KMS-11 (cell line): ENCODE measurements around the gene MAP4K3.

Experiments used
- H2AFZ ChIP-seq: fragments of 200-600 bp; sonication (generic); 2 replicates; pipeline ENCODE4 v1.6.1; 2016; ENCODE audit warnings: antibody characterized with exemption, mixed run types, low read depth
- H3K27ac ChIP-seq: fragments of 200-600 bp; sonication (generic); 2 replicates; pipeline ENCODE4 v1.6.1; 2016; ENCODE audit warnings: mild to moderate bottlenecking, mixed run types
- H3K27me3 ChIP-seq: fragments of 200-600 bp; sonication (generic); 2 replicates; pipeline ENCODE4 v1.6.1; 2017; ENCODE audit warnings: mild to moderate bottlenecking, low read depth, mixed run types, moderate library complexity; ENCODE audit not compliant: insufficient read depth
- H3K36me3 ChIP-seq: fragments of 200-600 bp; sonication (generic); 2 replicates; pipeline ENCODE4 v1.6.1; 2017; ENCODE audit warnings: mild to moderate bottlenecking, mixed run types; ENCODE audit not compliant: insufficient read depth
- H3K4me1 ChIP-seq: fragments of 200-600 bp; sonication (generic); 2 replicates; pipeline ENCODE4 v1.6.1; 2016; ENCODE audit warnings: mild to moderate bottlenecking, low read depth, mixed run types; ENCODE audit not compliant: poor library complexity, severe bottlenecking
- H3K4me2 ChIP-seq: fragments of 200-600 bp; sonication (generic); 2 replicates; pipeline ENCODE4 v1.7.0; 2016; ENCODE audit warnings: mild to moderate bottlenecking, mixed run types
- H3K4me3 ChIP-seq: fragments of 200-600 bp; sonication (generic); IDR thresholded peaks from 2 replicates; pipeline ENCODE4 v1.6.1; 2017; ENCODE audit warnings: low read depth, low read length, mixed read lengths; ENCODE audit not compliant: insufficient read depth
- H3K79me2 ChIP-seq: fragments of 200-600 bp; sonication (generic); 2 replicates; pipeline ENCODE4 v1.6.1; 2016; ENCODE audit warnings: low read depth, mixed run types; ENCODE audit not compliant: insufficient read depth
- H3K9ac ChIP-seq: fragments of 200-600 bp; sonication (generic); 2 replicates; pipeline ENCODE4 v1.6.1; 2016; ENCODE audit warnings: mild to moderate bottlenecking, mixed run types
- H4K20me1 ChIP-seq: fragments of 200-600 bp; sonication (generic); 2 replicates; pipeline ENCODE4 v1.6.1; 2016; ENCODE audit warnings: mild to moderate bottlenecking, mixed run types; ENCODE audit not compliant: insufficient read depth
- CTCF ChIP-seq: fragments of 200-600 bp; sonication (generic); conservative IDR thresholded peaks from 2 replicates; pipeline ENCODE4 v1.6.1; 2017; ENCODE audit warnings: low read depth, mild to moderate bottlenecking, antibody characterized with exemption, low read length, moderate library complexity, mixed read lengths

MAP4K3 gene

GRCh38 chr2:39216346-39217191 is 220.5 kb downstream of the MAP4K3 start:
- H4K20me1 ChIP-seq = no peaks in the 10 kb centered on the region
- no peaks in the 10 kb centered on the region for H3K36me3 ChIP-seq
- TF ChIP-seq CTCF = no peak
- no peaks in the 10 kb centered on the region for H3K27me3 ChIP-seq
- H3K9ac ChIP-seq = no peak overlapping the region
- H3K4me3 ChIP-seq = no peak overlapping the region
- no peak overlapping the region for H3K4me2 ChIP-seq
- H3K79me2 ChIP-seq = no peaks in the 10 kb centered on the region
- H3K27ac ChIP-seq = no peak overlapping the region
- no peaks in the 10 kb centered on the region for H3K4me1 ChIP-seq
- no peak overlapping the region for H2AFZ ChIP-seq

GRCh38 chr2:39215545-39215944 is 221.5 kb downstream of the MAP4K3 start:
- TF ChIP-seq CTCF = no peak
- no peak overlapping the region for H3K9ac ChIP-seq

GRCh38 chr2:39213015-39213414 is 224.1 kb downstream of the MAP4K3 start:
- H3K4me3 ChIP-seq = no peak overlapping the region
- H3K4me1 ChIP-seq = no peaks in the 10 kb centered on the region
- H3K27ac ChIP-seq = no peak overlapping the region
- no peaks in the 10 kb centered on the region for H3K36me3 ChIP-seq
- no peaks in the 10 kb centered on the region for H3K79me2 ChIP-seq
- H3K9ac ChIP-seq = no peak overlapping the region
- no peak overlapping the region for H3K4me2 ChIP-seq
- H3K27me3 ChIP-seq = no peaks in the 10 kb centered on the region
- no peak for TF ChIP-seq CTCF
- H2AFZ ChIP-seq = no peak overlapping the region
- H4K20me1 ChIP-seq = no peaks in the 10 kb centered on the region

More at GRCh38 chr2:39215545-39215944, 221.5 kb downstream of the MAP4K3 start:
- no peaks in the 10 kb centered on the region for H3K36me3 ChIP-seq
- no peak overlapping the region for H2AFZ ChIP-seq
- H4K20me1 ChIP-seq = no peaks in the 10 kb centered on the region
- H3K79me2 ChIP-seq = no peaks in the 10 kb centered on the region
- H3K4me1 ChIP-seq = no peaks in the 10 kb centered on the region
- no peaks in the 10 kb centered on the region for H3K27me3 ChIP-seq
- no peak overlapping the region for H3K27ac ChIP-seq
- H3K4me2 ChIP-seq = no peak overlapping the region
- no peak overlapping the region for H3K4me3 ChIP-seq

- Histone ChIP-seq H3K79me2 (no peaks in the 10 kb centered on the region), H4K20me1 (no peaks in the 10 kb centered on the region), H3K27ac (no peak overlapping the region), H3K4me1 (no peaks in the 10 kb centered on the region), H3K36me3 (no peaks in the 10 kb centered on the region), H3K4me2 (no peak overlapping the region), H3K9ac (no peak overlapping the region), H2AFZ (no peak overlapping the region), H3K27me3 (no peaks in the 10 kb centered on the region), H3K4me3 (no peak overlapping the region)
- TF ChIP-seq CTCF = no peak
These were observed 226.2 kb downstream of the MAP4K3 start for GRCh38 chr2:39210846-39211245.
